ENCODE data around the gene SENP5.

Gene SENP5

DNA sequence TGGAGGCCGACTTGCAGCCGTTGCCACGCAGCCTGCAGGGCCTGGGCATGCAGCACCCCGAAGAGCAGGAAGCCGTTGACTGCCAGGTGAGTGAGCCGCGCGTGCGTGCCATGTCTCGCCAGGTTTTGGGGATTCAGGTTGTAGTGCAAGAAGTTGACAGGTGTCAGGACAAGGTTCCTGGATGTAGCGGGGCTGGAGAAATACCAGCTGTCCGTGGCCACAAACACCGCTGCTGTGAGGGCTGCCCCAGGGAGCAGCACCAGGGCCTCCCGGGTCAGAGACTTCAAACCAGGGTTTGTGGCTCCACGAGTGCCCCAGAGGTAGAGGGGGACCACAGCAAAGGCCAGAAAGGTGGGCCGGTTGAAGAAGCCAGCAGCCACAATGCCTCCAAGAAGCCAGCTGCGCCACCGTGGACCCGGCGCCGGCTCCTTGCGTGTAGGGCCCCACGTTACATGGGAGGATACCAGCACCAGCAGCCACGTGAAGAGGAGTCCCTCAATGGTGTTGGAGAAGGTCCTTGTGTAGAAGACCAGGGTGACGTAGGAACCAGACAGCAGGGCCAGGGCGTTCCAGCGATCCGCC lies 80.2 kb downstream of the SENP5 start:
- TF ChIP-seq, protein P1, sequence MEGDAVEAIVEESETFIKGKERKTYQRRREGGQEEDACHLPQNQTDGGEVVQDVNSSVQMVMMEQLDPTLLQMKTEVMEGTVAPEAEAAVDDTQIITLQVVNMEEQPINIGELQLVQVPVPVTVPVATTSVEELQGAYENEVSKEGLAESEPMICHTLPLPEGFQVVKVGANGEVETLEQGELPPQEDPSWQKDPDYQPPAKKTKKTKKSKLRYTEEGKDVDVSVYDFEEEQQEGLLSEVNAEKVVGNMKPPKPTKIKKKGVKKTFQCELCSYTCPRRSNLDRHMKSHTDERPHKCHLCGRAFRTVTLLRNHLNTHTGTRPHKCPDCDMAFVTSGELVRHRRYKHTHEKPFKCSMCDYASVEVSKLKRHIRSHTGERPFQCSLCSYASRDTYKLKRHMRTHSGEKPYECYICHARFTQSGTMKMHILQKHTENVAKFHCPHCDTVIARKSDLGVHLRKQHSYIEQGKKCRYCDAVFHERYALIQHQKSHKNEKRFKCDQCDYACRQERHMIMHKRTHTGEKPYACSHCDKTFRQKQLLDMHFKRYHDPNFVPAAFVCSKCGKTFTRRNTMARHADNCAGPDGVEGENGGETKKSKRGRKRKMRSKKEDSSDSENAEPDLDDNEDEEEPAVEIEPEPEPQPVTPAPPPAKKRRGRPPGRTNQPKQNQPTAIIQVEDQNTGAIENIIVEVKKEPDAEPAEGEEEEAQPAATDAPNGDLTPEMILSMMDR (IDR thresholded peaks at IDR 0.05; ENCODE audit: extremely low read depth, missing control alignments), result no peak
- no peak for DNase-seq (ENCODE audit: low spot score)

DNA sequence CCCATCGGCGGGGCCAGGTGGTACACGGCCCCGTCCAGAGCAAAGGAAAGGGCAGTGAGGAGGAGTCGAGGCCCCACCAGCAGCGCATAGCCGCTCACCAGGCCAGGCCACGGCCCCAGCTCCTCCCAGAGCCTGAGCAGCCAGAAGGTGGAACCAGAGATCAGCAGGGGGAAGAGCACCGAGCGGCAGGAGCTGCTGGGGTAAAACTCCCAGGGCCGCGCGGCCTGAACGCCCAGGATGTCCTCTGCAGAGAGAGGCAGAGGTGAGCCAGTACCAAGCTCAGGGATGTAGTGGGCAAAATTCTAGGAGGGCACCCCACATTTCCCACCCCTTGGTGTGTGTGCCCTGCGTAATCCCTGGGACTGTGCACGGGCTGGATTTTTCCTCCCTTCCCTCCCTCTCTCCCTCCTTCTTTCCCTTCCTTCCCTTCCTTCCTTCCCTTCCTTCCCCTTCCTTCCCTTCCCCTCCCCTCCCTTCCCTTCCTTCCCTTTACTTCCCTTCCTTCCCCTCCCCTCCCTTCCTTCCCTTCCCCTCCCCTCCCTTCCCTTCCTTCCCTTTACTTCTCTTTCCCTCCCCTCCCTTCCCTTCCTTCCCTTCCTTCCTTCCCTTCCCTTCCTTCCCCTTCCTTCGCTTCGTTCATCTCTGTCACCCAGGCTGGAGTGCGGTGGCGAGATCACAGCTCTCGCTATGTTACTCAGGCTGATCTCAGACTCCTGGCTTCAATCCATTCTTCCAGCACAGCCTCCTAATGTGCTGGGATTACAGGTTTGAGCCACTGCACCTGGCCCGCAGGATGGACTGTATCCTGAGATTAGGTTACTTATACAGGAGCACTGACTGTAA lies 80.9 kb downstream of the SENP5 start:
- TF ChIP-seq, protein P1 (IDR thresholded peaks at IDR 0.05; ENCODE audit: extremely low read depth, missing control alignments), result no peak
- no peak for DNase-seq (ENCODE audit: low spot score)

DNA sequence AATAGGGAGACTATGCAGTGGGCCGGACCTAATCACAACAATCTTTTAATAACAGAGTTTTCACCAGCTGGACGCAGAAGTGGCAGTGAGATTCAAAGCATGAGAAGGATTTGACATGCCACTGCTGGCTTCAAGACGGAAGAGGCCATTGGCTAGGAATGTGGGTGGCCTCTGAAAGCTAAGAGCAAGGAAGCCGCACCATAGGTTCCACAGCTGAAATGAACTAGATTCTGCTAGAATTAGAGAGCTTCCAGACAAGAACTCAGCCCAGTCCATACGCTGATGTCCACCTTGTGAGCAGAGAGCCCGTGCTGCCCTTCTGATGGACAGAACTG lies 81.5 kb downstream of the SENP5 start:
- DNase-seq (ENCODE audit: low spot score), result no peak
- TF ChIP-seq, protein P1 (IDR thresholded peaks at IDR 0.05; ENCODE audit: extremely low read depth, missing control alignments), result no peak

DNA sequence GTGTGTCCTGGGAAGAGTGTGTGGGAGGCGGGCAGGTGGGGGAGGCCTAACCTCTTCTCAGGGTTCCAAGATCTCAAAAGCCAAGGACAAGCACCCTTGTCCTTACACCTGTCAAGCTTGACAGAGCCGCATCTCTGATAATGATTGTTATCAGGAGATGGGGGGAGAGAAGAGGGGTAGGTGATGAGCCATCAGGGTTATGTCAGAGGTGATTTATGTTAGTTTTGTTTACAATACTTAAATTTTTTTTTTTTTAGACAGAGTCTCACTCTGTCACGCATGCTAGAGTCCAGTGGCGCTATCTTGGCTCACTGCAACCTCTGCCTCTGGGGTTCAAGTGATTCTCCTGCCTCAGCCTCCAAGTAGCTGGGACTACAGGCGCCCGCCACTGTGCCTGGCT lies 82.0 kb downstream of the SENP5 start:
- TF ChIP-seq, protein P1 (IDR thresholded peaks at IDR 0.05; ENCODE audit: extremely low read depth, missing control alignments), result no peak
- no peak for DNase-seq (ENCODE audit: low spot score)

DNA sequence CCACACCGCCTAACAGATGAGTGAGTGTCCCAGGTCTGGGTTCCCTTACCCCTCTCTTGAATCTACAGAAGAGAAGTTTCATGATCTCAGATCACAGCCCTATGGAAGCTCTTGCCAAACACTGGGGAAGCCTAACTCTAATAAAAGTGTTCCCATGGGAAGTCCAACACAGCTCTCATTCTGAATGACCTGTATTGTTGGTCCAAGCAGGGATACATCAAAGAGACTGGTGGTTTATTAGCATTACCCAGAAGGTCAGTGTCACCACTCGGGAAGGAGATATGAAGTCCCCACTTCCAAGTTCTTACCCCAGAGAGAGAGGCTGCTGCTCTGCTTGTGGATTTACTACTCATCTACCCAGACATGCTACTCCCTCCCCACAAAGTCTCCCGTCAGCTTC lies 83.7 kb downstream of the SENP5 start:
- no peak for DNase-seq (ENCODE audit: low spot score)
- TF ChIP-seq, protein P1 (IDR thresholded peaks at IDR 0.05; ENCODE audit: extremely low read depth, missing control alignments), result no peak

DNA sequence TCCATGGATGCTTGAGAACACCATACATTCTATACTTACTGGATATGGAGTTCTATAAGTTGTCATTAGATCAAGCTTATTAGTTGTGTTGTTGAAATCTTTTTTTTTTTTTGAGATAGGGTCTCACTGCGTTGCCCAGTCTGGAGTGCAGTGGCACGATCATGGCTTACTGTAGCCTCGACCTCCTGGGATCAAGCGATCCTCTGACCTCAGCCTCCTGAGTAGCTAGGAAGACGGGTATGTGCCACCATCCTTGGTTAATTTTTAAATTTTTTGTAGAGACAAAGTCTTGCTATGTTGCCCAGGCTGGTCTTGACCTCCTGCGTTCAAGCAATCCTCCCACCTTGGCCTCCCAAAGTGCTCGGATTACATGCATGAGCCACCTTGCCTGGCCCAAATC lies 87.1 kb downstream of the SENP5 start:
- TF ChIP-seq, protein P1 (IDR thresholded peaks at IDR 0.05; ENCODE audit: extremely low read depth, missing control alignments), result no peak
- no peak for DNase-seq (ENCODE audit: low spot score)

DNA sequence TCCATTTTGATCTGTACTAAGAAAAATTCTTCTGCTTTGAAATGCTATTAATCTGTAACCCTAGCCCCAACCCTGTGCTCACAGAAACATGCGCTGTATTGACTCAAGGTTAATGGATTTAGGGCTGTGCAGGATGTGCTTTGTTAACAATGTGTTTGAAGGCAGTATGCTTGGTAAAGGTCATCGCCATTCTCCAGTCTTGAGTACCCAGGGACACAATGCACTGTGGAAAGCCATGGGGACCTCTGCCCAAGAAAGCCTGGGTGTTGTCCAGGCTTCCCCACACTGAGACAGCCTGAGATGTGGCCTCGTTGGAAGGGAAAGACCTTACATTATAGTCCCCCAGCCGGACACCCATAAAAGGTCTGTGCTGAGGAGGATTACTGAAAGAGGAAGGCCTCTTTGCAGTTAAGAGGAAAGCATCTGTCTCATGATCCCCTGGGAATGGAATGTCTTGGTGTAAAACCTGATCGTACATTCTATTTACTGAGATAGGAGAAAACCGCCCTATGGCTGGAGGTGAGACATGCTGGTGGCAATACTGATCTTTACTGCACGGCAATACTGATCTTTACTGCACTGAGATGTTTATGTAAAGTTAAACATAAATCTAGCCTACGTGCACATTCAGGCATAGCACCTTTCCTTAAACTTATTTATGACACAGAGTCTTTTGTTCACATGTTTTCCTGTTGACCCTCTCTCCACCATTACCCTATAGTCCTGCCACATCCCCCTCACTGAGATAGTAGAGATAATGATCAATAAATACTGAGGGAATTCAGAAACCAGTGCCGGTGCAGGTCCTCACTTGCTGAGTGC lies 94.6 kb downstream of the SENP5 start:
- TF ChIP-seq, protein P1 (IDR thresholded peaks at IDR 0.05; ENCODE audit: extremely low read depth, missing control alignments), result no peak
- DNase-seq (ENCODE audit: low spot score), result no peak

Measured in GM20000 (cell line).